ENCODE data around the gene KRTAP10-10.

DNA sequence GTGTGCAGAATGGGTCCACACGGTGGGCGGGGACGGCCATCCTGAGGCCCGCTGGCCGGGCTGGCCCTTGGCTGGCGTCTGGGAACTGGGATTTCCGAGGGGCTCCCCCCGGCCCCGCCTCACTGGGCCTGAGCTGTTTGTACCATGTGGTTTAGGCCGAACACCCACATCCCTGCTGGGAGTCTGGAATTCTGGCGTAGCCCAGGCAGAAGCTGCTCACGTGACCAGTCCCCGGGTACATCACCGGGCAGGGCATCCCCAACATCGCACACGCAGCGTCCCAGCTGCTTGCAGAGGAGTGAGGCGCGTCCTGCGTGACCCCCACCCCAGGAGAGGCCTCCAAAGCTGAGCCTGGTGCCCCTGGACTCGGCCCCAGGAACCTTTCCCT lies 34.7 kb upstream of the KRTAP10-10 start:
- TF ChIP-seq EP300 (IDR thresholded peaks at IDR 0.05) (no peak), POLR2A (IDR thresholded peaks at IDR 0.05) (no peak), POLR2AphosphoS5 (IDR thresholded peaks at IDR 0.05) (no peak)
- TF ChIP-seq, protein P1, sequence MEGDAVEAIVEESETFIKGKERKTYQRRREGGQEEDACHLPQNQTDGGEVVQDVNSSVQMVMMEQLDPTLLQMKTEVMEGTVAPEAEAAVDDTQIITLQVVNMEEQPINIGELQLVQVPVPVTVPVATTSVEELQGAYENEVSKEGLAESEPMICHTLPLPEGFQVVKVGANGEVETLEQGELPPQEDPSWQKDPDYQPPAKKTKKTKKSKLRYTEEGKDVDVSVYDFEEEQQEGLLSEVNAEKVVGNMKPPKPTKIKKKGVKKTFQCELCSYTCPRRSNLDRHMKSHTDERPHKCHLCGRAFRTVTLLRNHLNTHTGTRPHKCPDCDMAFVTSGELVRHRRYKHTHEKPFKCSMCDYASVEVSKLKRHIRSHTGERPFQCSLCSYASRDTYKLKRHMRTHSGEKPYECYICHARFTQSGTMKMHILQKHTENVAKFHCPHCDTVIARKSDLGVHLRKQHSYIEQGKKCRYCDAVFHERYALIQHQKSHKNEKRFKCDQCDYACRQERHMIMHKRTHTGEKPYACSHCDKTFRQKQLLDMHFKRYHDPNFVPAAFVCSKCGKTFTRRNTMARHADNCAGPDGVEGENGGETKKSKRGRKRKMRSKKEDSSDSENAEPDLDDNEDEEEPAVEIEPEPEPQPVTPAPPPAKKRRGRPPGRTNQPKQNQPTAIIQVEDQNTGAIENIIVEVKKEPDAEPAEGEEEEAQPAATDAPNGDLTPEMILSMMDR (IDR thresholded peaks at IDR 0.05), result no peak

Data from sigmoid colon (tissue), 4 donors.